NT2/D1 (cell line): ENCODE data around the gene DPEP1.

Experiments used
- YY1 ChIP-seq: IDR thresholded peaks from 2 replicates; pipeline ENCODE4 v1.6.1; 2011; ENCODE audit not compliant: insufficient read length, insufficient read depth
- ZNF274 ChIP-seq: IDR thresholded peaks from 2 replicates; pipeline ENCODE4 v1.6.1; 2011; ENCODE audit warnings: mild to moderate bottlenecking, low read depth, low read length

DNA sequence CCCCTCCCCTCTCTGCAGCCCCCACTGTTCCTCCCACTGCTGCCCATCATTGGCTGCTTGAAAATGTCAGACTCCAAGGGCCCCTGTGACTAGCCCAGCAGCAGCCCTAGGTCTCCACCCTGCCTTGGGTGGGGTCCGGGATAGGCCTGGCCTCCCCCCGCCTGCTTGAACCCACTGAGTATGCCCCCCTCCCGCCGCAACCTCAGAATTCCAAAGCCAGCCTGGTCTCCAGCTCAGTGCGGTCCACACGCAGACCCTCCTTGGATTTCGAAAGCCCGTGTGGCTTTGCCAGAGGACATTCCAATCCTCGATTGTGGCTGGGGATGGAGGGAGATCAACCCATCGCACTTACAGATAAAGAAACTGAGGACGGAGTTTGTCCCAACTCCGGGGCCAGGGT is 6.4 kb downstream of the DPEP1 start:
- no peak for TF ChIP-seq YY1
- no peak for TF ChIP-seq ZNF274
